ENCODE results near the gene ZNF511. TPM values are rescaled to one million over a fixed set of nuclear protein-coding genes. Genes with fewer than 3 reads are reported as not detected.

The ZNF511 gene, protein sequence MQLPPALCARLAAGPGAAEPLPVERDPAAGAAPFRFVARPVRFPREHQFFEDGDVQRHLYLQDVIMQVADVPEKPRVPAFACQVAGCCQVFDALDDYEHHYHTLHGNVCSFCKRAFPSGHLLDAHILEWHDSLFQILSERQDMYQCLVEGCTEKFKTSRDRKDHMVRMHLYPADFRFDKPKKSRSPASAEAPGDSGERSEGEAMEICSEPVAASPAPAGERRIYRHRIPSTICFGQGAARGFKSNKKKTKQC
- total RNA-seq, result 10 to 100 TPM; 23.1 to 45.5 (median 30.0) TPM

GRCh38 chr10:133308421-133309099 lies at the start of gene ZNF511, which contains the start of gene TUBGCP2:
TSS of gene ZNF511 (plus strand) at chr10:133308914. CDS start at chr10:133308944, 30 bp downstream.
TSS of gene TUBGCP2 (minus strand) at chr10:133308872. CDS start at chr10:133302941, 5,931 bp downstream.
- Histone ChIP-seq H3K9me3 (no peaks in the 10 kb centered on the region), H3K4me1 (peaks cover 5 to 13% of the 10 kb centered on the region in 2 donors), H3K4me3 (peak within 1 kb of the TSS; percentile 72 to 89), H3K27me3 (no peaks in the 10 kb centered on the region), H3K36me3 (no peaks in the 10 kb centered on the region), H3K27ac (peak within 1 kb of the TSS; percentile 92 to 97)
- intact Hi-C loops (cut with DNase I; ENCODE audit: low total_unique reads), result no loop called here
- peak in 3 of 4 experiments; percentile 20 to 27 (median 21) for TF ChIP-seq CTCF (IDR thresholded peaks at IDR 0.05)
- peak; percentile 13 to 85 for TF ChIP-seq POLR2A (IDR thresholded peaks at IDR 0.05)
- peak; percentile 80 to 88 for DNase-seq

- TF ChIP-seq POLR2A (IDR thresholded peaks at IDR 0.05) (no peak), CTCF (IDR thresholded peaks at IDR 0.05) (no peak)
- Histone ChIP-seq H3K27me3 (no peaks in the 10 kb centered on the region), H3K4me3 (no peak overlapping the region), H3K9me3 (no peaks in the 10 kb centered on the region), H3K27ac (no peak overlapping the region), H3K36me3 (no peaks in the 10 kb centered on the region), H3K4me1 (peaks cover 0 to 8% of the 10 kb centered on the region in 2 donors)
- no peak for DNase-seq
- intact Hi-C loops (cut with DNase I; ENCODE audit: low total_unique reads), result no loop called here
These were observed 49.1 kb upstream of the ZNF511 start for GRCh38 chr10:133259602-133259989.

DNA sequence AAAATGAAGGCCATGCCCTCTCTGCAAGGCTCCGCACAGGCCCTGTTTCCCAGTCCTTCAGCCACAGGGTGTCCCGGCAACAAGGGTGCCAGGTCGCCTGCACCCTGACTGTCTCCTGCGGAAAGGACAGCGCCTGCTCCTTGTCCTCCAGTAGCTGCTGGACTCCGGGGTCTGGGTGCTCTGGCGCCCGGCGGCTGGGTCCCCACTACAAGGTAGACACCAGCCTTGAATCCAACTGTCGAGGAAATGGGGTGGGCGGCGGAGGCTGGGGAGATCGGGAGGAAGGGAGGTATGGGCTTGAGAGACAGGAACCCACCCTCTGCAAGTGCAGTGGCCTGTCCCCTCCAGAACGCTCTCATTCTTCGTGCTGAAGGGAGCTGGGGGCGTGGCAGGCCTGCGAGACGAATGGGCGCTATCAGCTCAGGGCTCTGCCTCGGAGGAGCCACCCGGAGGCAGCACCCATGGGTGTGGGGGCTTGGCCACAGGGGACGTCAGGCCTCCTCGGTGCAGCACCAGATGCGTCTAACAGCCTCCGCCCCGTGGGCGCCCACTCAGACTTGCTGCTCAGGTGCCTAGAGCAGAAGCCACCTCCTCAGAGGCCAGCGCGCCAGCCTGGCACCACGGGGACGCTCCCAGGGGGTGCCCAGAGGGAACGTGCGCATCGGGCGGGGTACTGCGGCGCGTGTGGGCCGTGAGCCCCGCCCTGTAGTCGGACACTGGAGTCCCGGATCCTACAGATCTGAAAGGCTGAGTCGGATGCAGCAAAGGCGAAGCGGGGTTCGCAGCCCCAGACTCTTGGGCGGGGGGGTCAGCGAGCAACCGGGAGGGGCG lies 47.6 kb upstream of the ZNF511 start:
- intact Hi-C loops (cut with DNase I; ENCODE audit: low total_unique reads), result no loop called here
- H3K27me3 ChIP-seq, result no peaks in the 10 kb centered on the region
- no peaks in the 10 kb centered on the region for H3K36me3 ChIP-seq
- H3K4me3 ChIP-seq, result peak overlapping the region; percentile 43 to 74
- H3K27ac ChIP-seq, result peak overlapping the region; percentile 87 to 93
- TF ChIP-seq POLR2A (IDR thresholded peaks at IDR 0.05) (no peak), CTCF (IDR thresholded peaks at IDR 0.05) (no peak)
- peak; percentile 51 to 54 for DNase-seq
- no peaks in the 10 kb centered on the region for H3K9me3 ChIP-seq
- peaks cover 0 to 8% of the 10 kb centered on the region in 2 donors for H3K4me1 ChIP-seq

- H3K36me3 ChIP-seq, result no peaks in the 10 kb centered on the region
- peak in 1 of 2 donors; percentile 58 for TF ChIP-seq POLR2A (IDR thresholded peaks at IDR 0.05)
- no peak for TF ChIP-seq CTCF (IDR thresholded peaks at IDR 0.05)
- peaks cover 0 to 8% of the 10 kb centered on the region in 2 donors for H3K4me1 ChIP-seq
- H3K27me3 ChIP-seq, result no peaks in the 10 kb centered on the region
- H3K9me3 ChIP-seq, result no peaks in the 10 kb centered on the region
- DNase-seq, result peak; percentile 87 to 88
- intact Hi-C loops (cut with DNase I; ENCODE audit: low total_unique reads), result no loop called here
- peak overlapping the region; percentile 43 to 74 for H3K4me3 ChIP-seq
- peak overlapping the region; percentile 87 to 93 for H3K27ac ChIP-seq
These were observed 46.9 kb upstream of the ZNF511 start for GRCh38 chr10:133261726-133262325.

Measured in uterus (tissue), 4 donors.